GM18909 (cell line): ENCODE measurements around the gene ZNF689.
A peak's percentile ranks its signal among the peaks of the same experiment; 100 is the strongest.
"Not testable (repeated sequence)": the region's sequence is repeated elsewhere in the genome, so short reads cannot be mapped to it uniquely, and the experiment has no call there.

Source experiments
- ATAC-seq: cut with Tn5 transposase; IDR thresholded peaks from one replicate; pipeline ENCODE4 v1.9.1; 2021; ENCODE audit warnings: mild to moderate bottlenecking; ENCODE audit not compliant: unreplicated experiment, poor library complexity

Gene ZNF689

DNA sequence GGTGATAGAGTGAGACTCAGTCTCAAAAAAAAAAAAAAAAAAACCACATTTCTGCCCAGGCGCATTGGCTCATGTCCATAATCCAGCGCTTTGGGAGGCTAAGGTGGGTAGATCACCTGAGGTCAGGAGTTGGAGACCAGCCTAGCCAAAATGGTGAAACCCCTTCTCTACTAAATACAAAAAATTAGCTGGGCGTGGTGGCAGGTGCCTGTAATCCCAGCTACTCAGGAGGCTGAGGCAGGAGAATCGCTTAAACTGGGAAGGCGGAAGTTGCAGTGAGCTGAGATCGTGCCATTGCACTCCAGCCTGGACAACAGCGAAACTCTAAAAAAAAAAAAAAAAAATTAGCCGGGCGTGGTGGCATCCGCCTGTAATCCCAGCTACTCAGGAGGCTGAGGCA is 26.9 kb upstream of the ZNF689 start:
- ATAC-seq = not testable (repeated sequence)

DNA sequence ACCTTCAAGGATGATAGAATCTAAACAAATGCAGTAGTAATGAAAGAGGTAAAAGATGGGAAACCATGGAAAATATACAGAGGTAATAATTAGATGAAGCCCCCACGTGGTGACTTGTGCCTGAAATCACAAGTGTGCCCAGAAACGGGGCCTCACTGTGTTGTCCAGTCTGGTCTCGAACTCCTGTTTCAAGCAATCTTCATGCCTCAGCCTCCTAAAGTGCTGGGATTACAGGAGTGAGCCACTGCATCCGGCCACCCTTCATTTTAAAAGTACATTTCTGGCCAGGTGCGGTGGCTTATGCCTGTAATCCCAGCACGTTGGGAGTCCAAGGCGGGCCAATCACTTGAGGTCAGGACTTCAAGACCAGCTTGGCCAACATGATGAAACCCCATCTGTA is 26.4 kb upstream of the ZNF689 start:
- ATAC-seq = no peak

DNA sequence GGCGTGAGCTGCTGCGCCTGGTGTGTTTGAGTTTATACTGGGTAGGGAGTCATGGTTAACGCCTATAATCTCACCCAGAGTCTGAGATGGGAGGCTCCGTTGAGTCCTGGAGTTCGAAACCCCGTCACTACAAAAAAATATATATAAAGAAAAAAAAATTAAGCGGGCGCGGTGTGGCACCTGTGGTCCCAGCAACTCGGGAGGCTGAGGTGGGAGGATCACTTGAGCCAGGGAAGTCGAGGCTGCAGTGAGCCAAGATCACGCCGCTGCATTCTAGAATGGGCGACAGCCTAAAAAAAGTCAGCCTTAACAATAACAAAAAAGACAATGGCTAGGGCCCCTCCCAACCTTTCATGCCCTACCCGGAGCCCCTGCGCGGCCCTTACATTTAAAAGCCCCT is 23.3 kb upstream of the ZNF689 start:
- no peak for ATAC-seq

DNA sequence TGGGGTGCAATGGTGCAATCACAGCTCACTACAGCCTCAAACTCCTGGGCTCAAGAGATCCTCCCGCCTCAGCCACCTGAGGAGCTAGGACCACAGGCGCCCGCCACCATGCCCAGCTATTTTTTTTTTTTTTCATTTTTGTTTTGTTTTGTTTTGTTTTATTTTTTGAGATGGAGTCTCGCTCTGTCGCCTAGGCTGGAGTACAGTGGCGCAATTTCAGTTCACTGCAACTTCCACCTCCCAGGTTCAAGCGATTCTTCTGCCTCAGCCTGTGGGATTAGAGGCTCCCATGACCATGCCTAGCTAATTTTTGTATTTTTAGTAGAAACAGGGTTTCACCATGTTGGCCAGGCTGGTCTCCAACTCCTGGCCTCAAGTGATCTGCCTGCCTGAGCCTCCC is 22.3 kb upstream of the ZNF689 start:
- ATAC-seq = not testable (repeated sequence)

- no peak for ATAC-seq
Measured at GRCh38 chr16:30628628-30629540, 18.7 kb upstream of the ZNF689 start.

DNA sequence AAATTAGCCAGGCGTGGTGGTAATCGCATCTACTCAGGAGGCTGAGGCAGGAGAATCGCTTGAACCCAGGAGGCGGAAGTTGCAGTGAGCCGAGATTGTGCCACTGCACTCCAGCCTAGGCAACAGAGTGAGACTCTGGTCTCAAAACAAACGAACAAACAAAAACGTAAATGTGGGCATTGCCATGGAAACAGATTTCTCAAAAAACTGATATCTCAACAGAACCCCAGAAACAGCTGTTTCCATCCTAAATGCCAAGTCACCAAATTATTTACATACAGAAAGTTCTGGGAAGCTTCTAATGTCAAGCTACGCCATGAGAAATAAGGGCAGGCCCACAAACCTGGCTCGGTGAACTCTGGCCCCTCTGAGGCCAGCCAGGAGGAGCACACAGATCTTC is 16.0 kb upstream of the ZNF689 start:
- ATAC-seq = no peak

DNA sequence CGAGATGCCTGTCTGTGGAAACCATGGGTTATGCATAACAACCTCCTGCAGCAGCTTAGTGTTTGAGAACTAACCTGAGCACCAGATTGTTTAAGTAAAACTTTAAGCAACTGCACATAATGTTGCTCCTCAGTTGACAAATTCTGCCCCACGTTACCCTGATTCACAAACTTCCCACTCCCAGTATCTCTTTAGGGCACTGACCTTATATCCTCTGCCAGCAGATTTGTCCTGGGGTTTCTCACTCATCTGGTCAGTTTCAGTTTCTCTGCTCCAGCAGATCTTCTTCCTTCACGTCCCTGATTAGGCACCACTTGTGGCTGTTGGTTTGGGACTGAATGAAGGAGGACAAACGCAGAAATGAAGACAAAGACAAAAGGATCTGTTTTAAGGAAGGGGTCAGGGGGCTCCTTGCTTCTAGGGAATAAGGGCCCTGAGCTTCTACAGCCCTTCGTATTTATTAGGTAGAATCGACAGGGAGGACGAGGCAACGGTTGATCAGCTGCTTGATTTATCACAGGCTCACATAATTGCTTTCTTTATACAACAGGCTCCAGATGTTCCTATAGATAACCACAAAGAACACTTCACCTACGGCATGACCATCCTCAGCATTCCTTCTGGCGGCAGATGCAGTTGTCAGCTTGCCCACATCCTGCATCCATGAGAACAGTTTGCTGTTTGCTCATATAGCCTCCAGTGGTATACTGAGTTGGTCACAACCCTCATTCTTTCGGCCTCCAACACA is 13.5 kb upstream of the ZNF689 start:
- no peak for ATAC-seq

GRCh38 chr16:30622455-30623032 is 12.4 kb upstream of the ZNF689 start:
- ATAC-seq = no peak

- ATAC-seq = no peak
Measured at GRCh38 chr16:30621765-30622164, 11.6 kb upstream of the ZNF689 start.

DNA sequence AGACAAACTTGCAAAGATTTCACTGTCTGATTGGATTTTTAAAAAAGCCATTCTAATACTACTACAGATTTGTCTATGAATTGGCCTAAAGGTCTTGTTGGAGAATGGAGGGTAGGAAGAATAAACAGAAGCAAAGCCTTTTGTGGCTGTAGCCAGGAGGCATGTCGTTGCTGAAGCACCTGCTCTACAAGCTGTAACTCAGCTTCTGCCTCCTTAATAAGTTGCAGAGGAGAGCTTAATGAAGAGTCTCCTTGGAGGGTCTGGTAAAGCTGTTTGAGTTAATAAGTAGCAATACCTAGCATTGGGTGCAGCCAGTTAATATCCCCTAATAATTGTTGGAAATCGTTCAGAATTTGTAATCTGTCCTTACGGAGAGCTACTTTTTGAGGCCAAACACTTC is 10.0 kb upstream of the ZNF689 start:
- ATAC-seq = no peak

GRCh38 chr16:30619638-30620037 is 9.4 kb upstream of the ZNF689 start:
- no peak for ATAC-seq

DNA sequence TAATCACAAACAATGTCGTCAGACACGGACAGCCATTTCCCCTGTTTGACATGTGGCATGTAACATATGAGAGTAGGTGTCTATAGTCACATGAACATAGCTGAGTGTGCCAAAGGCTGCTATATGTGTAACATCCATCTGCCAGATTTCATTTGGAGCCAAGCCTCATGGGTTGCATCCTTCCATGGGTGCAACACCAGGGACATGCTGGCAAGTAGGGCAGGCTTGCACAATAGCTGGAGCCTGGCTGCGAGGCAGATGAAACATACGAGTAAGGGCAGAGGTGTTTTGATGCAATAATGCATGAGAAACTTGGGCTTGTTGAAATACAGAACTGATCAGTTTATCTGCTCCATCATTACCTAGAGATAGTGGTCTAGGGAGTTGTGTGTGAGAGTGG is 9.0 kb upstream of the ZNF689 start:
- ATAC-seq = no peak

DNA sequence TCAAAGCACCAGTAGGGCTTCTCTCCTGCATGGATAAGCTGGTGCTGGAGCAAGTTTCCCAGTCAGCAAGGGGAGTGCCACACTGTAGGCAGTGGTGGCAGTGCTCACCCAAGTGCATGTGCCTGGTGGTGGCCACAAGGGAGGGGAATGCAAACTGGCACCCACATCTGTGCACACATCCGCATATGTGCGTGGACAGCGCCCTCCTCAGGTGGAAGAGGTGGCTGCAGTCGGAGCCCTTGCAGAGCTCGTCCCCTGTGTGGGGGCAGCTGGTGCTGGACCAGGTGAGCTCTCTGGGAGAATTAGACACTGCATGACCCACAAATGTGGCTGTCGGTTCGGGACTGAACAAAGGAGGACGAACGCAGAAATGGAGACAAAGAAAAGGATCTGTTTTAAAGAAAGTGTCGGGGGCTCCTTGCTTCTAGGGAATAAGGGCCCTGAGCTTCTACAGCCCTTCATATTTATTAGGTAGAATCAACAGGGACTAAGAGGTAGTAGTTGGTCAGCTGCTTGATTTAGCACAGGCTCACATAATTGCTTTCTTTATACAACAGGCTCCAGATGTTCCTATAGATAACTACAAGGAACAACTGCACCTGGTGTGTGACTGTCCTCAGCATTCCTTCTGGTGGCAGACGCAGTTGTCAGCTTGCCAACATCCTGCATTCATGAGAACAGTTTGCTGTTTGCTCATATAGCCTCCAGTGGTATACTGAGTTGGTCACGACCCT is 5.3 kb upstream of the ZNF689 start:
- no peak for ATAC-seq

- peak; percentile 24 for ATAC-seq
Measured at GRCh38 chr16:30609002-30609925, 925 bp downstream of the ZNF689 start.

GRCh38 chr16:30606004-30606403 is 4.2 kb downstream of the ZNF689 start:
- ATAC-seq = no peak

- no peak for ATAC-seq
Measured at GRCh38 chr16:30605158-30605557, 5.0 kb downstream of the ZNF689 start.

DNA sequence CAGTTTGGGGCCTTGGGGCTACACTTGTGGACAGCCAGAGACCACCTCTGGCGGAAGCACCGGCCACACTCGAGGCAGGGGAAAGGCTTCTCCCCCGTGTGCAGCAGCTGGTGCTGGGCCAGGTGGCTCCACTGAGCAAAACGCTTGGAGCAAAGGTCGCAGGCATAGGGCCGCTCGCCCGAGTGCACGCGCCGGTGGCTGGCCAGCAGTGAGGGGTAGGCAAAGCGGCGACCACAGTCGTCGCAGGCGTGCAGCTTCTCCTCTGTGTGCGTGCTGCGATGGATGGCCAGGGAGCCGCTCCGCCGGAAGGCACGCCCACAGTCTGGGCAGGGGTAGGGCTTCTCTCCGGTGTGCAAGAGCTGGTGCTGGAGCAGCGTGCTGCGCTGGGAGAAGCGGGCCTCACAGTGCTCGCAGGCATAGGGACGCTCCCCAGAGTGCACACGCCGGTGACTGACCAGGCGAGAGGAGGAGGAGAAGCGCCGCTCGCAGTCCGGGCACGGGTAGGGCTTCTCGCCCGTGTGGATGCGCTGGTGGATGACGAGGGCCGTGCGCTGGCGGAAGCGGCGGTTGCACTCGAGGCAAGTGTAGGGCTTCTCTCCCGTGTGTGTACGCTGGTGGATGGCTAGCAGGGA is 5.8 kb downstream of the ZNF689 start:
- ATAC-seq = no peak

GRCh38 chr16:30603945-30604315 is 6.3 kb downstream of the ZNF689 start:
- ATAC-seq = no peak

DNA sequence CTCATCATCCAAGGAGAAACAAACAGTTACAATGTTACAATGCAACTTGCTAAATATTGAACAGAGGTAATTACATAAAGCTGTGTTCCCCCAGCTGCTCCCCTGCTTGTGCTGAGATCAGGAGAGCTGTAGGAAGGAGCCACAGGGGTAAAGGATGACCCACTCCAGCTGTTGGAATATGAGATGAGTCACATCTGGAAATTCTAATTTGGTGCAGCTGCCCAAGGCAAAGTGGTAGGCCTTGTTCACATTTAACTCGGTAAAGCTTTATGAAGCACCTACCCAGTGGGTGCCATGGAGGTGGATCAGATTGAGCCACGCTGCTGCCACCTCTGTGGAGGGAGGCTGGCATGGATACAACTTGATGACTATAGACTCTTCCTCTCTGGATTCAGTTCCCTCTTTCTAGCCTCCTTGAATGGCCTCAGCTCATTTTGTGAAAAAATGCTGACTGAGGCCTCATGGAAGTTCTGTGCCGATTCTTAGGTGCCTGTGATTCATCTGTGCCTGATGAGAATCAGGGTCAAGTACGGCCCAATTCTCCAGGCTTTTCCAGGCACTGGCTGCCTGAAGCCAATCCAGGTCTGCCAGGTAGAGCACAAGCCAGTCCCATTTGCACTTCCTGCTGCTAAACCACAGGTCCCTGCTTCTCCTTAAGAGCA is 7.4 kb downstream of the ZNF689 start:
- no peak for ATAC-seq
